ENCODE measurements around the gene METTL21A.
"Not testable (repeated sequence)": the region's sequence is repeated elsewhere in the genome, so short reads cannot be mapped to it uniquely, and the experiment has no call there.

METTL21A gene

GRCh38 chr2:207625014-207625907 is at the start of gene METTL21A:
Gene METTL21A, minus strand, starts transcription at chr2:207625394. Its CDS starts 1,019 bp downstream, at chr2:207624375.
- peak; percentile 88 for DNase-seq

GRCh38 chr2:207674826-207675225 is 49.6 kb upstream of the METTL21A start:
- no peak for DNase-seq

DNA sequence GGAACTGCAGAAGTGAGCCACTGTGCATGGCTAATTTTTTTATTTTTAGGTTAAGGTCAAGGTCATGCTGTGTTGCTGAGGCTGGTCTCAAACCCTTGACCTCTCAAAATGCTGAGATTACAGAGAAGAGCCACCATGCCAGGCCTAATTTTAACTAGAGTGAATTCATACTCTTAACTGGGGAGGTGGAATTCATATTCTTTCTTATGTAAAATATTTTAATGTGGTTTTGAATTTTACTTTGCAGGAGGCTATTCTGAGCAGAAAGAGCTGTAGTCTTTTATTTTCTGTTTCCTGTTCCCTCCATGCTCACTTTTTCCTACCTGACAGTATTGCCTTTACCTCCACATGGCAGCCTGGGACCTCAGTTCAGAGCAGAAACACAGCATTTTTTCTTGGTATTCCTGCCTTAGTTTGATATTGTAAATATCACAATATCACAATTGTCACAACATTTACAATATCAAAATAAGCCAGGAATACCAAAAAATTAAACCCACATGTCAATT is 49.1 kb upstream of the METTL21A start:
- no peak for DNase-seq

- no peak for DNase-seq
These were observed 48.2 kb upstream of the METTL21A start for GRCh38 chr2:207673431-207673830.

DNA sequence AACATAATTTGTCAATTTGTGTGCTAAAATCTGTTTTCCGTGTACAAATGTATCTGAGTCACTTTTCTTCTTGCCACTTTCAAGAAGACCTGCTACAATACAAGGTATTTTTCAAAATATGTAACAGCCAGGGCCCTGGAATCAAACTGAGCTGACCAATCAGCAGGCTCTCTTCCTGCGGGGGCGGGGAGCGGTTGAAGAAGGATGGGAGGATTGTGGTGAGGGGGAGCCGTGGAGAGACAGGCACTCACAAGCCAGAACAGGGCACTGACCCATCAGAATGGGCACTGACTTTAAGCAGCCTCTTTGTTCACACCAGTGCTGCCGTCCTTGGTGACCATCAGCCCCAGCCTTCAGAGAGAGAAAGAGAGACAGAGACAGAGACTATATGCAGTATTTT is 45.7 kb upstream of the METTL21A start:
- DNase-seq: no peak

DNA sequence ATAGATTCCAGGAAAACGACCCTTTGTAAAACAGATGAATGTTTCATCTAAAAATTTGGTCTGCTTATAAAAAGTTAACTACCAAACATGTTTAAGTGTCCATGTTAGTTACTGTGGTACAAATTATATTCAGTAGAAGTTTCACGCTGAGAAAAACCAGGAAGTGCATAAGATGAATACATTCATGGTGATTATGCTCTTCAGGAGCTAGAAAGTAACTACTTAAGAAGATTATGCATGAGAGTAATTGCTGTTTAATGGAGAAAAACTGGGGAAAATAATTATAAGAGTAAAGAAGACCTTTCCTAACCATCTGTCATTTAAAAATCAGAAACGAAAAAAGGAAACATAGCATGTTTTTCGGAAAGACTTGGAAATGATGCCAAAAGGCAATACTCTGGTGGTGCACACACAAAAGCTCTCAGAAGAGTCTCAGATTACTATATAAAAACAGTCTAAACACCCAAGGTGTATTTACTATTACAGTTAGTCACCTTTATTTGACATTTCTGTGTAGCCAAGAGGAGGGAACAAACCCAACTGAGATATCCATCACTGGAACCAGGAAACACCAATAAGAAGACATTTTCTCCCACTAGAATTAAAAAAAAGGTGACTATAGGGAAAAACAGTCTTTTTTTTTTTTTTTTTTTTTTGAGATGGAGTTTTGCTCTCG is 38.8 kb upstream of the METTL21A start:
- DNase-seq: no peak

DNA sequence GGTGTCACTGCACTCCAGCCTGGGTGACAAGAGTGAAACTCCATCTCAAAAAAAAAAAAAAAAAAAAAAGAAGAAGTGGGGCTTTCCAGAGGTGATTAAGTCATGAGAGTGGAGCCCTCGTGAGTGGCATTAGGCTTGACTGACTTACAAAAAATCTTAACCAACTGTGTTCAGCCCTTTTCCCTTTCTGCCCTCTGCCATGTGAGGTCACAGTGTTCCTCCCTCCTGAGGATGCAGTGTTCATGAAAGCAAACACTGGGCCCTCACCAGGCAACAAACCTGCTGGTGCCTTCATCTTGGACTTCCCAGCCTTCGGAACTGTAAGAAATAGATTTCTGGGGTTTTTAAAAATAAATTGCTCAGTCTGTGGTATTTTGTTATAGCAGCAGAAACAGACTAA is 37.0 kb upstream of the METTL21A start:
- no peak for DNase-seq

DNA sequence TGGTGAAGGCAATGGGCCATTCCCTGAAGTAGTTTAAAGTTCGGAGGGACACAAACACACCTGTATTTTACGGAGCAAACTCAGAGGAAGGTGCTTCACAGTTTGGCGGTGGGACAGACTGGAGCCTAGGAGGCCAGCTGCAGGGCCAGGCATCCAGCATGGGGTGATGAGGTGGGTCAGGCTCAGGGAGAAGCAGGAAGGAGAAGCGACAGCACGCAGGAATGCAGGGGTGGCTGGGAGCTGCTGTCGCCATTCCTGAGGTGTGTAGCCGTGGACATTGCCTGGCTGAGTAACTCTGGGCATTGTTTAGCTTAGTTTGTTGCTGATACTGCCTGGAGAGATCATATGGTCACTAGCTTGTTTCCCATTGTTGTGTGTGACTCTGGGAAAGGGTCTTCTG is 35.8 kb upstream of the METTL21A start:
- no peak for DNase-seq

GRCh38 chr2:207658156-207658555 is 33.0 kb upstream of the METTL21A start:
- DNase-seq: no peak

DNA sequence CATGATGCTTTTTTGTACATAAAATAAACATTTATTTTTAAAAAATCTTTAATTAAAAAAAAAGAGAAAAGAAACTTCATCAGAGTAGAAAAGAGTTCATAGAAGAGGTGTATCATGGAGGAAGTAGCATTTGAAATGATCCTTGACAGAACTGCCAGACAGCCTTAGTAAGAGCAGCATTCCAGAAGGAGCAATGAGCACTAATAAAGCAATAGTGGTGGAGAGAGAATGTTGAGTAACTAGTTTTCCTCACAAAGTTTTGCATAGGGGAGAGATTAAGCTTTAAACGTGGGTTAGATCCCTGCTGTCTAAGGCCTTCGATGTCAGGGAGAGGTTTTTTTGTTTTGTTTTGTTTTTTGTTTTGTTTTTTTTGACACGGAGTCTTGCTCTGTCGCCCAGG is 29.8 kb upstream of the METTL21A start:
- DNase-seq: no peak

DNA sequence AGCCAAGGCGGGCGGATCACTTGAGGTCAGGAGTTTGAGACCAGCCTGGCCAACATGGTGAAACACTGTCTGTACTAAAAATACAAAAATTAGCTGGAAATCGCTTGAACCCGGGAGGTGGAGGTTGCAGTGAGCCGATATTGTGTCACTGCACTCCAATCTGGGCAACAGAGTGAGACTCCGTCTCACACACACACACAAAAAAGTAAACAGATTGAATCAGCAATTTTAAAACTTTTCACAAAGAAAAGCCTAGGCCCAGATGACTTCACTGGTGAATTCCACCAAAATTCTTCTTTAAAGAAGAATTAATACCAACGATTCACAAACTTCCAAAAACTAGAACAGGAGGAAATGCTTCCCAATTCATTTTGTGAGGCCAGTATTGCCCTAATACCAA is 21.4 kb upstream of the METTL21A start:
- DNase-seq: not testable (repeated sequence)

DNA sequence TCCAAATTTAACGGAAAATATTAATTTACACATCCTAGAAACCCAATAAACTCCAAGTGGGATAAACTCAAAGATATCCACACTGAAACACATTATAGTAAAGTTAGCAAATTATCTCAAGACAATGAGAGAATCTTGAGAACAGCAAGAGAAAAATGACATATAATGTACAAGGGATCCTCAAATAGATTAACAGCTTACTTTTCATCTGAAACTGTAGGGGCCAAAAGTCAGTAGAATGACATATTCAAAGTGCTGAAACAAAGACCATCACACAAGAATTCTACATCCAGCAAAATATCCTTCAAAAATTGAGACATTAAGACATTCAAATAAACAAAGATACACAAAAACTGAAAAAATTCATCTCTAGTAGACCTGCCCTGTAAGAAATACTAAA is 18.7 kb upstream of the METTL21A start:
- no peak for DNase-seq

GRCh38 chr2:207640661-207641060 is 15.5 kb upstream of the METTL21A start:
- DNase-seq: no peak

DNA sequence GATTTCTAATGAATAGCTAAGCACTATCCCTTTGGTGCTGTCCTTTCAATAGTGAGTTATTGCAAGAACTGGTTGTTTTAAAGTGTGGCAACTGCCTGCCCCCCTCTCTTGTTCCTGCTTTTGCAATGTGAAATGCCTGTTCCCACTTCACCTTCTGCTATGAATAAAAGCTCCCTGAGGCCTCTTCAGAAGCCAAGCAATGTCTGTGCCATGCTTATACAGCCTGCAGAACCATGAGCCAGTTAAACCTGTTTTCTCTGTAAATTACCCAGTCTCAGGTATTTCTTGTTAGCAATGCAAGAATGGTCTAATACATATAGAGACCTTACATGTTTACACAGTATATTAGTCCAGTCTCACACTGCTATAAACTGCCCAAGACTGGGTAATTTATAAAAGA is 15.0 kb upstream of the METTL21A start:
- no peak for DNase-seq

- DNase-seq: not testable (repeated sequence)
These were observed 14.1 kb upstream of the METTL21A start for GRCh38 chr2:207639288-207639687.

DNA sequence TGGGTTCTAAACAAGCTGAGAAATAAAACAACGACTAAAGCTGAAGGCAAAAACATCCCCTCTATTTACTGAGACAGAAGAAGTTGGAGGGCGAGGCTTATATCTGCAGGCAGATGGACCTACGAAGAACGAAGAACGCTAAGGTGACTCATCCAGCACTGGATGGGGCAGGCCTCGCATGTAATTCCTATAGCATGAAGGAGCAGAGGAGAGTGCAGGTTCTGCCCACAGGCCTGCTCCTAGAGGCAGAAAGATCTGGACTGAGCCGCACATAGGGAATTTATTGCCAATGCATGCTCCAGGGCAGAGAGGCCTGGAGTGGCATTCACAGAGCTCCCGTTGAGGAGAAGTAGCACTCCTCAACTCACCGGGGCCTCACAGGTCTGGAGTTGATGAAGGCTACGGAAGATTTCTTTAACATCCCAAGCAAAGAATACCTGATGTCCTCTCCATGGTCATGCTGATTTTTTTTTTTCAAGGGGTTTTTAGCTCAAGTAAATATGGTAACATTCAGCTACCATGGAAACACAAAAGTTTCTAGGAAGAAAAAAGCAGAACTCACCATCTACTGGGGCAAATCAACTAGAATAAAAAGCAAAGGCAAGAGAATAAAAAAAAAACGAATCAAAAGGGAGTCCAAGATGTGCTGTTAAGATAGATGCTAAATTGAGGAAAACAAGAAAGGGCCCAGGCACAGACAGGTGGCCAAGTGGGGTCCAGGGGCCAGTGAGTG is 10.4 kb upstream of the METTL21A start:
- DNase-seq: no peak

- DNase-seq: no peak
These were observed 8.5 kb upstream of the METTL21A start for GRCh38 chr2:207633686-207634085.

DNA sequence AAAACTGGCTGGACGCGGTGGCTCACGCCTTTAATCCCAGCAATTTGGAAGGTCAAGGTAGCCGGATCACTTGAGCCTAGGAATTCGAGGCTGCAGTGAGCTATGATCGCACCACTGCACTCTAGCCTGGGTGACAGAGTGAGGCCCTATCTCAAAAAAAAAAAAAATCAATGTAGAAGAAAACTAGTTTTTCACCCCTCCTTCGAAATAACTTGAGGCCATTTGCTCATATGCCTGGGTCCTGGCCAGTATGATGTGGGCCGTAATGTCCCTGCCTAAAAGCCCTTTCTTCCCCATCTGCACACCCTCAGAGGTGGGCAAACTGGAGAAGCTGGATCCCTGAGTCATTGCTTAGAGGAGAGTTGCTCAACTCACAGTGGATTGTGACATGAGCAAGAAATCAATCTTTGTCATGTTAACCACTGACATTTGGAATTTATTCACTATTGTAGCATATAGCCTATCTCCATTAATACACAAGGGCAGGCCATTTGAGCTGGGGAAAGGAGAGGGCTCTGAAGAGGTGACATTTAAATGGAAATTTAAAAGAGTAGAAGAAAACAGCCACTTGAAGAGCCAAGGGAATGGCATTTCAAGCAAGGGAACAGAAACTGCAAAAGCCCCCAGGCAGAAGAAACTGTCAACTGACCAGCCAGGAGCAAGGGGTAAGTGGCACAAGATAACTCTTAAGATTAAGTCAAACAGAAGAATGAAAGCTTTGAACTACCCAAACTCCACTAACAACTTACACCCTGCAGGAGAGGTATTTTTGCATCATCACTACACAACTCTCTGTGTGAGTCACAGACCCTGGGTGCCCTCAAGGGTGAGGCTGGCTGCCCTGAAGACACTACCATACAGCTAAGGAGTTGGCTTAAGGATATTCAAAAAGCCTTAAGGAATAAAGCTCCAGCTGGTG is 7.6 kb upstream of the METTL21A start:
- DNase-seq: peak; percentile 61

DNA sequence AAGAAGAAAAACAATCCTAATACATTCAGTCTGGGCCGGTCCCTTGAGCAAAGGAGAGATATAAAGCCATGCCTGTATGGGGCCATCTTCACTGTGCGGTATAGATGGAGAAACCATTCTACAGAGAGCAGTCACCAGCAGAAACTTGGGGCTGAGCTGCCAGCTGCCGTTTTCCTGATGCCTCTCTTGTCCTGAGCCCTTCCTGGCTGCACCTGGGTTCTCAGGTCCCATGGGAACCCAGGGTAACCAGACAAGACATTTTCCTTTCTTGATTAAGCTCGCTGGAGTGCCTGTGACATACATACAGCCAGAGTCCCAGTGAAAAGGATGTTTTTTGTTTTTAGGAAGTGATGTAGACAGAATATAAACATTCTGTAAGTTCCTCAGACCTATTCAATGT is 5.3 kb upstream of the METTL21A start:
- no peak for DNase-seq

DNA sequence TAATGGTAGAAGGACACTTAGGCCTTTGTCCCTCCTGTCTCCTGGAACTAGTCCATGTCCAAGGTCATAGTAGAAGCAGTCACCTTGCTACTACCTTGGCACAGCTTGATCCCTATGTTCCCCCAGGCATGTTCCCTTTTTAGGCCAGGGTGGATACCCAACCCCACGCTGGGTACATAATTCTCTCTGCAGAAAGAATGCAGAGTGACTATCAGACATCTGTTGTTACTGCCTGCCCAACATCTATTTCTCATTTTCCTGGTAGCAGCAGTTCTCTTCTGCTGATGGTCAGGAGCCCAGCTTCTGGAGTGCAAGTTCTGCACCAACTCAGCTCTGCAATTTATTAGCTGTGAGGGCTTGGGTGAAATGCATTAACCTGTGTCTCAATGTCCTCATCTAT is 4.4 kb upstream of the METTL21A start:
- DNase-seq: no peak

GRCh38 chr2:207624185-207625013 is 795 bp downstream of the METTL21A start:
- DNase-seq: peak; percentile 62

Data from GF-D8 (cell line).